Osteoblast (primary cell): ENCODE results near the gene WDR72. TPM values are rescaled to one million over a fixed set of nuclear protein-coding genes. Genes with fewer than 3 reads are reported as not detected.

Source experiments
- DNase-seq: peaks from one replicate; pipeline ENCODE4 v3.0.0; 2011; ENCODE audit warnings: low spot score, mixed read lengths; ENCODE audit not compliant: insufficient read length; ENCODE audit errors: missing footprints
- H2AFZ ChIP-seq: 2 replicates; pipeline ENCODE4 v1.6.0; 2011; ENCODE audit warnings: mild to moderate bottlenecking, low read length
- H3K27ac ChIP-seq: 2 replicates; pipeline ENCODE4 v1.5.1; 2011; ENCODE audit warnings: mild to moderate bottlenecking, low read depth, low read length, moderate library complexity
- H3K27me3 ChIP-seq: 2 replicates; pipeline ENCODE4 v1.6.0; 2012; ENCODE audit warnings: mild to moderate bottlenecking, control low read depth, inconsistent platforms, low read length, moderate library complexity; ENCODE audit not compliant: insufficient read depth
- H3K36me3 ChIP-seq: 2 replicates; pipeline ENCODE4 v1.5.1; 2011; ENCODE audit warnings: mild to moderate bottlenecking, low read length, control low read depth, moderate library complexity; ENCODE audit not compliant: insufficient read depth
- H3K4me1 ChIP-seq: 2 replicates; pipeline ENCODE4 v1.5.1; 2011; ENCODE audit warnings: mild to moderate bottlenecking, low read length, control low read depth, moderate library complexity; ENCODE audit not compliant: insufficient read depth
- H3K4me2 ChIP-seq: 2 replicates; pipeline ENCODE4 v1.6.0; 2011; ENCODE audit warnings: mild to moderate bottlenecking, low read length; ENCODE audit not compliant: insufficient read depth
- H3K4me3 ChIP-seq: fragments of 200-600 bp; sonication (generic); 3 replicates; pipeline ENCODE4 v1.5.1; 2012; ENCODE audit warnings: mild to moderate bottlenecking, low read length, inconsistent platforms; ENCODE audit not compliant: insufficient read depth
- H3K79me2 ChIP-seq: 2 replicates; pipeline ENCODE4 v1.6.0; 2012; ENCODE audit warnings: mild to moderate bottlenecking, low read length, control low read depth, inconsistent platforms; ENCODE audit not compliant: insufficient read depth
- H3K9me3 ChIP-seq: 2 replicates; pipeline ENCODE4 v1.5.1; 2011; ENCODE audit warnings: low read depth, low read length, control low read depth
- H4K20me1 ChIP-seq: 2 replicates; pipeline ENCODE4 v1.6.0; 2012; ENCODE audit warnings: mild to moderate bottlenecking, low read length, control low read depth; ENCODE audit not compliant: insufficient read depth
- total RNA-seq: library from RNA; depleted of rRNA; stranded (reverse); fragments of >200 nt; gene quantifications from 2 replicates; pipeline ENCODE4 v1.2.3, GENCODE V29; 2012
- TF ChIP-seq, protein P1 (sequence below): IDR thresholded peaks from 2 replicates; pipeline ENCODE4 v1.5.1; 2011; ENCODE audit warnings: mild to moderate bottlenecking, low read depth, low read length, moderate library complexity; ENCODE audit errors: extremely low read depth

Gene WDR72
- total RNA-seq, 1 donor = not detected

DNA sequence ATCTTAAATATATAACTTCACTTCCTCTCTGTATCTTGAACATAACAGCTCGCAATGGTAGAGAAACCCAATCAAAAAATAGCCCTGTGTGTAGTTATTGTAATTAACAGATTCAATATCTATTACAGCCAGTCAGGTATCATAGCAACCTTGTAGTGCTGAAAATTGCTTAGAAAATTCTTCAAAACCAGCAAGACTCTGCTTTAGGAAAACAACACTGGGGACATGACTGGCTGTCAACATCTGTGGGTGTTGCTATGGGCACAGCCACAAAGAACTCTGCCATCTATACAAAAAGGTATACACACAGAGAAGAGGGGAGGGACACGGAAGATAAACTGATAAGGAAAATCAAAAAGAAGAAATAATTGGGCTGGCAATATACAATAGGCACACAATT lies 101.2 kb downstream of the WDR72 start:
- no peak overlapping the region for H2AFZ ChIP-seq
- no peaks in the 10 kb centered on the region for H3K4me1 ChIP-seq
- no peak overlapping the region for H3K27ac ChIP-seq
- no peak overlapping the region for H3K4me2 ChIP-seq
- H3K4me3 ChIP-seq = no peak overlapping the region
- no peak for DNase-seq
- no peaks in the 10 kb centered on the region for H4K20me1 ChIP-seq
- TF ChIP-seq, protein P1, sequence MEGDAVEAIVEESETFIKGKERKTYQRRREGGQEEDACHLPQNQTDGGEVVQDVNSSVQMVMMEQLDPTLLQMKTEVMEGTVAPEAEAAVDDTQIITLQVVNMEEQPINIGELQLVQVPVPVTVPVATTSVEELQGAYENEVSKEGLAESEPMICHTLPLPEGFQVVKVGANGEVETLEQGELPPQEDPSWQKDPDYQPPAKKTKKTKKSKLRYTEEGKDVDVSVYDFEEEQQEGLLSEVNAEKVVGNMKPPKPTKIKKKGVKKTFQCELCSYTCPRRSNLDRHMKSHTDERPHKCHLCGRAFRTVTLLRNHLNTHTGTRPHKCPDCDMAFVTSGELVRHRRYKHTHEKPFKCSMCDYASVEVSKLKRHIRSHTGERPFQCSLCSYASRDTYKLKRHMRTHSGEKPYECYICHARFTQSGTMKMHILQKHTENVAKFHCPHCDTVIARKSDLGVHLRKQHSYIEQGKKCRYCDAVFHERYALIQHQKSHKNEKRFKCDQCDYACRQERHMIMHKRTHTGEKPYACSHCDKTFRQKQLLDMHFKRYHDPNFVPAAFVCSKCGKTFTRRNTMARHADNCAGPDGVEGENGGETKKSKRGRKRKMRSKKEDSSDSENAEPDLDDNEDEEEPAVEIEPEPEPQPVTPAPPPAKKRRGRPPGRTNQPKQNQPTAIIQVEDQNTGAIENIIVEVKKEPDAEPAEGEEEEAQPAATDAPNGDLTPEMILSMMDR = no peak
- no peaks in the 10 kb centered on the region for H3K9me3 ChIP-seq
- no peaks in the 10 kb centered on the region for H3K27me3 ChIP-seq
- H3K79me2 ChIP-seq = no peaks in the 10 kb centered on the region
- H3K36me3 ChIP-seq = no peaks in the 10 kb centered on the region

DNA sequence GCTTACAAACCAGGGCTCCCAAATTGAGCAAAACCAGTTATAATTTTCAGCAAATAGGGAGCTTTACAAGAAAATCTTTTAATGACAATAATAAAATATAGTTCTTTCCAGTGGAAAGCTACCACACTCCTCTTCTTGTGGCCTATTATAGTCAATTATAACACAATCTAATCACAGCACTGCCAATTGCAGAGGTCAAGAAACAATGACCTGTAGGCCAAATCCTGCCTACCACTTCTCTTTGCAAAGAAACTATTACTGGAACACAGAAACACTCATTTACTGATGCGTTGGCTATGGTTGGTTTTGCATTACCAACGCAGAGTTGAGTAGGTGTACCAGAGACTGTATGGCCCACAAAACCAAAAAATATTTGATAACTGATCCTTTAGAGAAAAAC lies 110.5 kb downstream of the WDR72 start:
- no peaks in the 10 kb centered on the region for H4K20me1 ChIP-seq
- no peaks in the 10 kb centered on the region for H3K36me3 ChIP-seq
- TF ChIP-seq, protein P1 = no peak
- no peak overlapping the region for H3K4me3 ChIP-seq
- H3K4me1 ChIP-seq = no peaks in the 10 kb centered on the region
- no peaks in the 10 kb centered on the region for H3K79me2 ChIP-seq
- H3K27me3 ChIP-seq = no peaks in the 10 kb centered on the region
- H3K4me2 ChIP-seq = no peak overlapping the region
- no peaks in the 10 kb centered on the region for H3K9me3 ChIP-seq
- H3K27ac ChIP-seq = no peak overlapping the region
- DNase-seq = no peak
- no peak overlapping the region for H2AFZ ChIP-seq

DNA sequence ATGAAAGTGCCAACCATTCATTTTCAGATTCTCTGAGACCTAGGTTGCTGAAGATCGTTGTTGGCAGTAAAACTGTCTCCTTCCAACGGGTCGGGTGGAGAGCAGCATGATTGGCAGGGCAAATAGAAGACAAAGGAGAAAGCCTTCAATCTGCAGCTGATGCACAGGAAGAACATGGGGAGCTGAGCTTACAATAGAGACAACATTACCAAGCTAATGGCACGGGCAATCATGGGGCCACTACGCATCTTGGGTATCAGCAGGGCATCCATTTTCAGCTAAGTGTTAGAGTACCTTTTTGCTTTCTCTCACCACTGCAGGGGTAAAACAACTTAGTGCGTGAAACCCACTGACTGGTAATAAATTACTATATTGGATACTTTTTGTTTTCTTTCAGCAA lies 114.8 kb downstream of the WDR72 start:
- TF ChIP-seq, protein P1 = no peak
- no peak overlapping the region for H2AFZ ChIP-seq
- no peak overlapping the region for H3K4me3 ChIP-seq

DNA sequence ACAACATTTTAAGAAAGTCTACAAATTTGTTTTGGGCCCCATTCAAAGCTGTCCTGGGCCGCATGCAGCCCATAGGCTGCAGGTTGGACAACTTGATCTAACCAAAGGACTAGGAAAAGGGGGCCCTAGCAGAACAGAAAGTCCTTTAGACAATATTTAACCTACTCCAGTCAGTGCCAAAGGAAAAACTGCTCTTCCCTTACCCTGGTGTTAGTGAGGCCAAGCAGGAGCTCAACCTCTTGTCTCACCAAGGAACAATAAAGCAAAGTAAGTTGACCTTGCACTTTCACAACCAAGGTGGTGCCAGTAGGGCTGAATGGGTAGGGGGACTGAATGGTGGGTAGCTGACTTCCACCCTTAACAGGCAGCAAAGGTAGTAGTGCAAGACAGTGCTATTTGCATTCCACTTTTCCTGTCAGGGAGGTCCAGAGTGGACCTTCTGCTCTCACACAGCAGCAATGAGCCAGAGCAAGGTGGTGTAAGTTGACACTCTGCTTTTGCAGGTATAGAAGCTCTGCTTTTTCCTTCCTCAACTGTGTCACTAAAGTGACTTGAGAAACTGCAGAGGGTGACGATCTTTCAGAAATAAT lies 124.9 kb downstream of the WDR72 start:
- Histone ChIP-seq H3K9me3 (no peaks in the 10 kb centered on the region), H2AFZ (no peak overlapping the region), H3K4me1 (no peaks in the 10 kb centered on the region), H3K4me3 (no peak overlapping the region), H3K36me3 (no peaks in the 10 kb centered on the region), H3K27ac (no peak overlapping the region), H3K79me2 (no peaks in the 10 kb centered on the region), H3K27me3 (no peaks in the 10 kb centered on the region), H3K4me2 (no peak overlapping the region), H4K20me1 (no peaks in the 10 kb centered on the region)
- DNase-seq = no peak
- TF ChIP-seq, protein P1 = no peak

More for the DNA sequence above, 114.8 kb downstream of the WDR72 start:
- Histone ChIP-seq H3K79me2 (no peaks in the 10 kb centered on the region), H3K27me3 (no peaks in the 10 kb centered on the region), H3K9me3 (no peaks in the 10 kb centered on the region), H3K4me2 (no peak overlapping the region), H3K4me1 (no peaks in the 10 kb centered on the region), H4K20me1 (no peaks in the 10 kb centered on the region), H3K36me3 (no peaks in the 10 kb centered on the region), H3K27ac (no peak overlapping the region)
- no peak for DNase-seq
